Endometrium (tissue), 2 donors: ENCODE data around the gene FCHSD2.
"Not testable (repeated sequence)": the region's sequence is repeated elsewhere in the genome, so short reads cannot be mapped to it uniquely, and the experiment has no call there.

ENCODE experiments used
- FAIRE-seq: peaks from 2 replicates; lab custom pipeline; 2012; peaks lifted over from hg19 to GRCh38; lab: Jason Lieb, UNC
- donor health status: control.
- donor health status: control.

The FCHSD2 gene

GRCh38 chr11:73121692-73122091 lies 20.4 kb downstream of the FCHSD2 start:
- FAIRE-seq = no peak

GRCh38 chr11:73117071-73117470 lies 25.0 kb downstream of the FCHSD2 start:
- no peak for FAIRE-seq

- FAIRE-seq = no peak
These were observed 25.5 kb downstream of the FCHSD2 start for GRCh38 chr11:73116636-73117035.

GRCh38 chr11:73114835-73115220 lies 27.3 kb downstream of the FCHSD2 start:
- FAIRE-seq = no peak

- FAIRE-seq = no peak
These were observed 27.8 kb downstream of the FCHSD2 start for GRCh38 chr11:73114110-73114834.

GRCh38 chr11:73113426-73113825 lies 28.7 kb downstream of the FCHSD2 start:
- no peak for FAIRE-seq

GRCh38 chr11:73107597-73107996 lies 34.5 kb downstream of the FCHSD2 start:
- FAIRE-seq = no peak

- FAIRE-seq = no peak
These were observed 35.8 kb downstream of the FCHSD2 start for GRCh38 chr11:73106347-73106746.

GRCh38 chr11:73100578-73100977 lies 41.5 kb downstream of the FCHSD2 start:
- FAIRE-seq = no peak

- FAIRE-seq = no peak
These were observed 42.4 kb downstream of the FCHSD2 start for GRCh38 chr11:73099512-73100266.

- no peak for FAIRE-seq
These were observed 46.5 kb downstream of the FCHSD2 start for GRCh38 chr11:73095613-73096012.

GRCh38 chr11:73091521-73092305 lies 50.4 kb downstream of the FCHSD2 start:
- no peak for FAIRE-seq

GRCh38 chr11:73087730-73088129 lies 54.4 kb downstream of the FCHSD2 start:
- FAIRE-seq = no peak

GRCh38 chr11:73085189-73085875 lies 56.8 kb downstream of the FCHSD2 start:
- no peak for FAIRE-seq

GRCh38 chr11:73078631-73079030 lies 63.5 kb downstream of the FCHSD2 start:
- FAIRE-seq = no peak

- no peak for FAIRE-seq
These were observed 64.7 kb downstream of the FCHSD2 start for GRCh38 chr11:73077454-73077853.

GRCh38 chr11:73074319-73074718 lies 67.8 kb downstream of the FCHSD2 start:
- FAIRE-seq = no peak

- FAIRE-seq = no peak
These were observed 69.1 kb downstream of the FCHSD2 start for GRCh38 chr11:73072935-73073481.

GRCh38 chr11:73070653-73071052 lies 71.5 kb downstream of the FCHSD2 start:
- no peak for FAIRE-seq

- not testable (repeated sequence) for FAIRE-seq
These were observed 80.2 kb downstream of the FCHSD2 start for GRCh38 chr11:73061857-73062424.

GRCh38 chr11:73061434-73061833 lies 80.7 kb downstream of the FCHSD2 start:
- not testable (repeated sequence) for FAIRE-seq

GRCh38 chr11:73059915-73060314 lies 82.2 kb downstream of the FCHSD2 start:
- no peak for FAIRE-seq
